HG03432 (cell line): ENCODE data around the gene SNX27.

Experiments
- ATAC-seq: cut with Tn5 transposase; IDR thresholded peaks from one replicate; pipeline ENCODE4 v1.9.1; 2021; ENCODE audit warnings: mild to moderate bottlenecking, moderate library complexity; ENCODE audit not compliant: unreplicated experiment

SNX27 gene

DNA sequence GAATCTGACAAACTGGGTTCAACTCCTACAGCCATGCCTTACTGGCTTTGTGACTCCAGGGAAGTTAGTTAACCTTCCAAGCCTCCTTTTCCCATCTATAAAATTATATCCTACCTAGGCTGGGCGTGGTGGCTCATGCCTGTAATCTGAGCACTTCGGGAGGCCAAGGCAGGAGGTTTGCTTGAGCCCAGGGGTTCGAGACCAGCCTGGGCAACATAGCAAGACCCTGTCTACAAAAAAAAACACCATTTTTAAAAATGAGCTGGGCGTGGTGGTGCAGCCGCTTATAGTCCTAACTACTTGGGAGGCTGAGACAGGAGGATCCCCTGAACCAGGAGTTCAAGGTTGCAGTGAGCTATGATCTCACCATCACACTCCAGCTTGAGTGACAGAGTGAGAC is 89.7 kb downstream of the SNX27 start:
- no peak for ATAC-seq

DNA sequence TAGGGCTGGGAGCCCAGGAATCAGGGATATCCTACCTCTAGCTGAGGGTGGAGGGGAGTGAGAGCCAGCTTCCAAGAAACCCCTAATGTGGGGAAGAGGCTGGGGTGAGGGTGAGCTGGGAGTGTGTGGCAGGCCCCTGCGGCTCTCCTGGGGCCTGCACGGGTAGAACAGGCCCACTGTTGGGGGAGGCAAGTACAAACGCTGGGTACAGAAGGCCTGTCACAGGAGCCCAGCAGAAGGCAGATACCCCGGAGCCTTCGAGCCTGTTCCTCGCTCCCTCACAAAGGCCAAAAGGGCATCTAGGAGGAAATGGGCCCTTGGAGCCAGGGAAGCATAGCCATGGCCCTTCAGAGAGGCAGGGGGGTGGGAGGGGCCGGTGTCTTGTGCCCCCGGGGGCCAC is 91.1 kb downstream of the SNX27 start:
- no peak for ATAC-seq

DNA sequence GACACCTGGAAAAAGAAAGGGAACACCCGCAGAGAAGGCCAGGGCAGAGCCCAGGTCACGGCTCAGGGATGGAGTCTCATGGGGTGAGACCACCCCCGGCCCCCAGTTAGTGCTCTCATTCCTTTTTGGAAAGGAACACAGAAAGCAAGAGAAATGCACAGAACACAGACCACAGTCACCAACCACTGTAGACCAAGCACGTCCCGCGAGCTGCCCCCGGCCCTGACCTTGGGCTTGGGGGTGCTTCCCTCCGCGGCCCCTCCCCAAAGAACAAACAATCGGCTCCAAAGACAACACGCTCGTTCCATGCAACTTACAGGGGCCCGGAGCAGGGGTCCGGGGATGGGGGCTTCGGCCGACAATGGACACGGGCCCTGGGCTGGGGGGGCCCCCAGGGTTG is 92.0 kb downstream of the SNX27 start:
- ATAC-seq, result no peak

DNA sequence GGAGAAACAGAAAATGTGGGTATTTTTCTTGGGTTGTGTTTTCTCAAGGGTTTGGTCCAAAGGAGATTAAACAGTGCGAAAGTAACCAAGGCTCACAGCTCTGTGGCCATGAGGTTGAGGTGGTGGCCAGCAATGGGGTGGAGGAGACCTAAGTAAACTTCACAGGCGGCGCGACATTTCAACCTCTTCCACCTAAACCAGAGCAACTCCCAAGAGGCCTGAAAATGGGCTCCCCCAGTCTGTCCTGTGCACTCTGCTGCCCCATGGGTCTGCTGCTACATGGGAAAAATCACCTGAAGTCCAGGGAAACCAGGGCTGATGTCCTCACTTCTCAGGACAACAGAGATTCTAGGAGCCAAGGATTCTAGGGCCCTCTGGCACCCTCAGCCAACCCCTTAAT is 92.4 kb downstream of the SNX27 start:
- no peak for ATAC-seq

DNA sequence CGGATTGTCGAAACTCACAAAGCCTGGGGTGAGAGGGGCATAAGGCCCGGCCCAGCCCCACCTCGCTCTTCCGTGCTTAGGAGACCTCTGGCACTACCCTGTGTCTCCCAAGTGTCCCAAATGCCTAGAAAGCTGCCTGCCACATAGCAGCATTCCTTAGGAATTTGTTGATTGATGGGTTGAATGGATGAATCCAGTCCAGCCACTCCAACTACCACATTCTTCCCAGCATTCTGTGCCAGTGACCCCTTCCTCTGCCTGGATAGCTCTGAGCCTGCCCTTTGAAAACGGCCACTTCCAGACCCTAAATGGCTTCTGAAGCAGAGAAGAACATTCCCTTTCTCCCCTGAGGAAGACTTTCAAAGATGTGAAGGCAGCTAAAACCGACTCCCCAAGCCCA is 93.3 kb downstream of the SNX27 start:
- ATAC-seq, result no peak

DNA sequence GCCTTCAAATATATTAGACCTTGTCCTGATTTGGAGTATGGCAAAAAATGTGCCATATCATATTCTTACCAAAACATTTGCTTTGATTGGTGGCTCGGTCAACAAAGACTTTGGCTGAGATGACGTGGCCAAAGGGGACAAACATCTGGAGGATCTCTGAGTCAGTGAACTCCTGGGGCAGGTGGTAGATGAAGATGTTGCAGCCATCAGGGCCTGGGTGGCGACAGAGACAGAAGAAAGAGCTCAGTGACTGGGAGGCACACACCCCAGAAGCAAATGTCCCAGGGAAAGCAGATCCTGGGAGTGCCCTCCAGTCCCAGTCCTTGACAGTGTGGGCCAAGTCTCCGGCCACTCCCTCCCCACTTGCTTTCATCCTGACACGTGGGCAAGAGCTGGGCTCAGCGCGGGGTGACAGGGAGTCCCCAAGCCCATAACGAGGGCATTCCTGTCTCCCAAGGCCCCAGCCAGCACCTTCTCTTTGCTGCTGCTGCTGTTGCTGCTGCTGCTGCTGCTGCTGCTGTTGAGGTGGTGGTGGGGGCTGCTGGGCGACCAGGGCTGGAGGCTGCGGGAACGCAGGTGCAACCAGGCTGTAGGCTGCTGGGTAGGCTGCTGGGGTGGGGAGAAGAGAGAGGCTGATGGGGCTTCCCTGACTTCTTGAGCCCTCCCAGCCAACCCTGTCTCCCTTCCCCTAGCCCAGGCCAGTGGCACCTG is 94.1 kb downstream of the SNX27 start:
- ATAC-seq, result no peak

DNA sequence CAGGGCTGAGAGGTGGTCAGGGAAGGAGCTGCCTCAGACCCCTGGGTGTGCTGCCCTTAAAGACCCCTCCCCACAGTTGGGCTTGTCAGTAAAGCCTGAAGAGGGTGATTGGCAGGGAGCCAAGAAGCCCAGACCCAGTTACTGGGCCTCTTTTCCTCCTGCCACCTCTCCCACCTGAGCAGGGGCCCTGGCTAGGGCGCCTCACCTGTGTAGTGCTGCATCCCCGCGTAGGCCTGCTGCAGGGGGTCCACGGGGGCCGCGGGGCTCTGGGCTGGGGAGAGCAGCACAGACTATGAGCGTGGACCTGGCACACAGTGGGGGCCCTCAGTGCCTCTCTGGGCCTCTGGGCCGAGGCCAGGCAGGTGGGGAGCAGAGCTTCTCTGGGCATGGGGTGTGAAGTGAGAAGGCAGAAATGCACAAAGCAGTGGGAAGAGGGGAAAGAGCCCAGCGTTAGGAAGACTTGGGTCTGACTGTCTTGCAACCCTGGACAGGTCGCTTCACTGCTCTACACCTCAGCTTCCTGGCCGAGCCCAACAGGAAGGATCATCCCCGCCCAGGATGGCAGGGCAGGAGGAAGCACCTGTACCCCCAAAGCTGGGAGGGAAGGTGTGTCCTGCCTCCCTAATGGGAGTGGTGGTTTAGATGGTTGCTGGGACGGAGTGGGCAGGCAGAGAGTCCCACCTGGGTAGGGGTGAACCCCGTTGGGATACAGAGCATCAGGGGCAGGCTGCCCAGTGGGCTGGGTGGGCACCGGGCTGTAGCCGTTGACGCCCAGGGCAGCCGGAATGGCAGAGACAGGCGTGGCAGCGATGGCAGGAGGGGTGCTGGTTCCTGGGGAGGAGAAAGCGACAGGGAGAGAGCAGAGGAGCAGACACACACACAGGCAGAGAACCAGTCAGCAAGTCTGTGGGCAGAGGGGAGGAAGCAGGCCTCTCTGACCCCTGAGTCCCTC is 94.9 kb downstream of the SNX27 start:
- ATAC-seq, result no peak

DNA sequence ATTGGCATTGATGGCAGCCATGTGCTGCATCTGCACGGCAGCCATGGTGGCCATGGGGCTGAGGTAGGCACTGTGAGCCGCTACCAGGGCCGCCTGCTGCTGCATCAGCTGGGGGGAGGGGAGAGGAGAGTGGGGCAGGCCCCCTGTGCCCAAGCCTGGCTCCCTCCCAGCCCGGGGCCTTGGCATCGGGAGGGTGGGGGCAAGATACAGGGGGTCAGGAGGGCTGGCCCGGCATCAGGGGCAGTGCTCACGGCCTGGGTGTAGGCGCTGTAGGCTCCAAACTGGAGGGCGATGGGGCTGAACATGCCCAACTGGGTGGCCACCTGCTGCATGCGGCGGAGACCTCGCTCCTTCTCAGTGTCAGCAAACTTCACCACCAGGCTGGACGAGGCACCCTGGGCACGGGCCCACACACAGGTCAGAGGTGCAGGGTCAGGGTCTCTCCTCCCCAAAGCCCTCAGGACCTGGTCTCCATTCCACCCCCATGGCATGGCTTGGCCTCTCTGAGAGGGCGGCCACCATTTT is 95.8 kb downstream of the SNX27 start:
- ATAC-seq, result no peak

DNA sequence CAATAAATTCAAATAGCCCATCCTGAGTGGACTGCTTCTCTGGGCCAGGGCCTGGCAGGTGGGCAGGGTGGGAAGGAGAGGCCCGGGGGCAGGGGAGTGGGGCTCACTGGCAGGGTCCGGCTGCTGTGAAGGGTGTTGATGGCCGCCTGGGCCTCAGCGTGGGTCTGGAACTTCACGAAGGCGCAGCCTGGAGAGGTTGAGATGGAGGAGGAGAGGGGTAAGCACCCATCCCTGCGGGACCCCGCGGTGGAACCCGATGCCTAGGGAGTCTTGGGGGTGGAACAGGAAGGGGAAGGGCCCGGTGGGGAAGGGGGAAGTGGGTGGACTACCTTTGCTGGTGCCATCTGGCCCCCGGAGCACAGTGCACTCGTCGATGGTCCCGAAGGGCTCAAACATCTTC is 97.0 kb downstream of the SNX27 start:
- ATAC-seq, result no peak

DNA sequence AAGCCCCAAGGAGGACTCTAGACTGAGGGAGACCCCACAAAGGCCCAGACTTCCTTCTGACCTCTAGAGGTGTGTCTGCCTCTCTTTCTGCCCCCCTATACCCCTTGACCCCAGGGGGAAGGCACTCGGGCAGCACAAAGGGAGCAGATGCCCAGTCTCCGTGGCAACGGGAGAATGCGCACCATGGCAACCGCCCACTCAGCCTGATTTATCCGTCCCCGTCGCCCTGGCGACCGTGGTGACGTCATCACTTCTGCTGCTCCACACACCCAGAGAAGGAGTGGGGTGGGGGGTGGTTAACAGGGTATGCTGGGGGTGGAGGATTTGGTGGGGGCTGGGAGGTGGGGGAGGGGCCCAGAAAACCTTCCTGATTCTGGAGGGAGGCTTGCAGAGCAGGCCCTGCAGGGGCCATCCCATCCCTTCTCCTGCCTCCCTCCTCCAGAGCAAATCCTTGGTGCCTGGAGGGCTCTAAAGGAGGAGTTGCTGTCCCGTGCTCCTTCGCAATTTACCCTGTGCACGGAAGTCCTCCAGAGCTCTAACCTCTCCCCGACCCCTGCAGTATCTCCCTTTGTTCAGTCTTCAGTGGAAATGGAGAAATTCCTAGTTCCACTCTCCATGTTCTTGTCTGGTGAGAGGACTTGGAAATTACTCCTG is 98.5 kb downstream of the SNX27 start:
- ATAC-seq, result no peak

DNA sequence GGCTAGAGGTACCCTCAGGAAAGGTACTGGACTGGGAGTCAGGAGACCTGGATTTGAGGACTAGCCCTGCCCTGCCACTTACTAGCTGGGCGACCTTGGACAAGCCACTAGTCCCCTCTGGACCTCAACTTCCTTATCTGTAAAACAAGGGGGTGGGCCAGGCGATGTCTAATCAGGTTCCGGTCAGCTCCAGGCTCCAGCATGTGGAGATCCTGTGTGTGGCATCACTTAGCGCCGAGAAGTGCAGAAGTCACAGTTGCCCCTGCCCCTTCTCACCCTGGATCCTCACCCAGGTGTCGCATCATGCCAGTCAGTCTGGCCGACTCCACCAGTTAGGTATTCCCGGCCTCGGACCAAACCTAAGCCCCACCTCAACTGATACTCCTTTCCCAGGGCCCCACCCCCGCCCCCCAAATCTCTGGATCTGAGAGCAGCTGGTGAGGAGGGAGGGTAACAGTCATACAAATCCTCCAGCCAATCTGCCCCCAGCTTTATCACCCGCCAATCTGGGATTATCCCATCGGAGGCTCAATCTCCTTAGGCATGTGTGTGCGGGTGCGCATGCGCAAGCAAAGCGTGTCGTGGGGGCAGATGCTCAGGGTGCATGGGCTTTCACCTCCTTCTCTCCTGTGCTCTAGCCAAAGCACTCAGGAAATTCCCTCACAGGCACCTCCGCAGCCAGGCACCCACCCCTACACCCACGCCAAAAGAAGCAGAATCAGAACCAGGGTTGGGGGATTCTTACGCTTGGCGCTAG is 99.4 kb downstream of the SNX27 start:
- ATAC-seq, result no peak

DNA sequence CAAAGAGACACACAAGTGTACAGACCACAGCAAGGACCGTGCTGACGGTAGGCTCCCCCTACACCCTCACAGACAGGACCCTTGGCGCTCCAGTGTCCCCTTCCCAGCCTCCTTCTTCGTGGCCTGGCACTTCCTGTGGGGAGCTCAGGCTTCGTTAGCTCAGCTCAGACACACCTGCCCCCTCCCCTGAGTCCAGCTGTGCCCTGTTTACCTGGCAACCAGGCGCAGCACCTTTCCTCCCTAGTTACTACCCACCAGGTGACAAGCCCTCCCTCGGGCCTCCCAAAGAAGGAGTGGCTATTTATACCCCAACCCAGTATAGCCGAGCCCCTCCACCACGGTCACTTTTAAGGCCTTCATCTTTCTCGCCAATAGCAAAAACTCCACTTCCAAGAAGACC is 100.1 kb downstream of the SNX27 start:
- no peak for ATAC-seq

DNA sequence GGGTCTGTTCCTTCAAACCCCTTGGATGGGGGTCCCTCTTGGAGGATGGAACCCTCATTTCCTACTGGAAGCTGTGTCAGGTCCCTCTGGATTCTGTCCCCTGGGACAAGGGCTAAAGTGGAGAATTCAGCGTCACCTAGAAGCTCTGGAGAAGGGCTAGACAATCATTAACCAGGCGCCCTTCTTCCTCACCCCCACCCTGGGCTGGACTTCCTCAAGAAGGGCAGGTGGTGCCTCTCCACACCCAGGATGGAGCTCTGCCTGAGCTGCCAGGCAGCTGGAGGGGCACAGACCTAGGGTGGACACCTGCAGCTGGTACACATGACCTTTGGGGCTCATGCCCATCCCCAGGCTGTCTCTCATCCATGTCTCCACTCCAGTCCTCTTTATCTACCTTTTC is 101.2 kb downstream of the SNX27 start:
- ATAC-seq, result no peak

DNA sequence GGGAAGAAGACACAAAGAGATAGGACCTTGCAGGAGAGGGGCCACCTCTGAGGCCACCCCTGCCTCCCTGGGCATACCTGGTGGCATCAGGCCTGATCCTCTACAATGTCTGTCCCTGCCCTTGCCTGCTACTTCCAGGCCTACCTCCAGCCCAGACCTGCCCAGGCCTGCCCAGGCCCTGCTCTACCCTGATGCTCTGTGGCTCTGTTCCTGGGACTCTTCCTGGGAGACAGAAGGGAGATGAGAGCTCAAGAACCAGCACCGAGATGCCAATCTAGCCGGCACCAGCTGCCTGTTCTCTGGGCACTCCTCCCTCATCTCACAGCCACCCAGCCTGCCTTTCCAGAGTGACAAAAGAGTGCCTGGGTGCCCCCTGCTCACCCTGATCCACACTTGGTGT is 102.0 kb downstream of the SNX27 start:
- ATAC-seq, result no peak

DNA sequence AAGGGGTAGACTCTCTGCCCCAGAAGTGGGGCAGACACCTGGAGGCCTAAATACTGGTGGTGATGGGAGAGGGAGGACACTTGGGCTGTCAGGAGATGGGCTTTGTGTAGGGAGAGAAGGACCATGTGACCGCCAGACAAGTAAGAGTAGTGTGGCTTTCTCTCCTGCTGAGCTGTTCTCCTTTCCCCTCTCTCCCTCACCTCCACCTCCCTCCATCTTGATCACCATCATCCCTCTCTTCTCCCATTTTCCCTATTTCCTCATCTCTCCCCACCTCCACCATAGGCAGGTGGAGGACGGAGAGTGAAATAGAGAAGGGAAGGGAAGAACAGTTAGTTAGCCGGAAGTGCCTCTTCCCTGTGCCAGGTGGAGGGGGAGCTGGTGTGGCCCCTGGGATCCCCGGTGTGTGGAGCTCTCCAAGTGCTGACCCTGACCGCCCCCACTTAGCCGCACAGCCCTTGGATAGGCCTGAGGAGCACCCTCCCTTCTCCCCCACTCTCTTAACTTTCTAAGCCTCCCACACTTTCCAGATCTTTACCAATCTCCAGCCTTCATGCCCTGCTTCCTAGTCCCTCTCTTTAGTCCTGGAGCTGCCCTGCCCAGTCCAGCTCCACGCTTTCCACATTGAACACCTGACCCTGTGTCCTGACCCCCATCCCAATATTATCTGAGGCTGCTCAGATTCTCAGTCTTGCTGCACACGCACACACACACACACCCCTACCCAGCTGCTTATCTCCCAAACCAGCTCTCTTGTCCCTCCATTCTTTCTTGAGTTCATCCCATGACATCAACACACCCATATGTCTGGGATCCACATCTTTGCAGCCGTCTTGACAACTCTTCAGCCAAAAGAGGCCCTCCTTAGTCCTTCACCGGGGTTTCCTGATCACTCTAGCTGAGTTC is 103.2 kb downstream of the SNX27 start:
- ATAC-seq, result no peak

DNA sequence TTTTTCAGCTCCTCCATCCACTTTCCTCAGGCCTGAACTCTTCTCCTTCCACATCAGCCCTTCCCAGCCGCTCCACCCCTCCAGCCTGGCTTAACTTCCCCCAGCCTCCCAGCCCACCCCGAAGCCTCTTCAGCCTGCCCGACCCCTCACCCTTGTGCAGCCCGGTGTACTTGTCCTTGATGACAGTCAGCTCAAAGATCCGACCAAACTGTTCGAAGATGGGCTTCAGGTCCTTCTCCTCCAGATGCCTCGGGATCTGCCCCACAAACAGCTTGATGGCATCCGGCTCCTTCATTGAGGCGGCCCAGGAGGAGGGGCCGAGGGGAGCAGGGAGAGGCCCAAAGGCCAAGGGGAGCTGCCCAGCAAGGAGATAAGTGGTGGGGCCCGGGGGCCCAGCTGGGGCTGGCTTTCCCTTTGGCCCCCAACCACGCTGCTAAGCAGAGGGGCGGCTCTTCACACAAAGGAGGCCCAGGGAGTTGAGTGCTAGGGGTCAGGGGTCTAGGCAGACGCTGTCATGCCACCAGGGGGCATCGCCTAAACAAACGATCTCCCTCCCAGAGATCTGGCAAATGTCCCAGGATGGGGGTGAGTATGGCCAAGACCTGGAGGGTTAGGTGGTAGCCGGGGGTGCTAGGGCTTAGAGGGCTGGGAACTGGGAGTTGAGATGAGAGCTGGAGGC is 104.0 kb downstream of the SNX27 start:
- ATAC-seq, result no peak

DNA sequence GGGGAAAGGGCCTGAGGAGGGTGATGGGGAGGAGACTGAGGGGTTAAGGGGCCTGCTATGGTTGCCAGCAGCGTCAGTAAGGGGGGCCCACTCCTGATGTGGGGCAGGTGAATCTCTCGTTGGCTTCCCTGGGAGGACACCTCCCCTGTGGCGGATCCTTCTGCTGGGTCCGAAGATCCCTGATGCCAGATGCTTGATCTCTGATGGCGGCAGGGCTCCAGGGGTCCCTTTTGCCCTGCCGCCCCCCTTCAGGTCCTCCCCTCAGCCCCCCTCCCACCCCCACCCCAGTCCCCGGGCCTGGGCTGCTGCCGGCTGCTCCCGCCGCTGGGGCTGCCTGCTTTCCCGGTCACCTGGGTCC is 104.5 kb downstream of the SNX27 start:
- ATAC-seq, result no peak

DNA sequence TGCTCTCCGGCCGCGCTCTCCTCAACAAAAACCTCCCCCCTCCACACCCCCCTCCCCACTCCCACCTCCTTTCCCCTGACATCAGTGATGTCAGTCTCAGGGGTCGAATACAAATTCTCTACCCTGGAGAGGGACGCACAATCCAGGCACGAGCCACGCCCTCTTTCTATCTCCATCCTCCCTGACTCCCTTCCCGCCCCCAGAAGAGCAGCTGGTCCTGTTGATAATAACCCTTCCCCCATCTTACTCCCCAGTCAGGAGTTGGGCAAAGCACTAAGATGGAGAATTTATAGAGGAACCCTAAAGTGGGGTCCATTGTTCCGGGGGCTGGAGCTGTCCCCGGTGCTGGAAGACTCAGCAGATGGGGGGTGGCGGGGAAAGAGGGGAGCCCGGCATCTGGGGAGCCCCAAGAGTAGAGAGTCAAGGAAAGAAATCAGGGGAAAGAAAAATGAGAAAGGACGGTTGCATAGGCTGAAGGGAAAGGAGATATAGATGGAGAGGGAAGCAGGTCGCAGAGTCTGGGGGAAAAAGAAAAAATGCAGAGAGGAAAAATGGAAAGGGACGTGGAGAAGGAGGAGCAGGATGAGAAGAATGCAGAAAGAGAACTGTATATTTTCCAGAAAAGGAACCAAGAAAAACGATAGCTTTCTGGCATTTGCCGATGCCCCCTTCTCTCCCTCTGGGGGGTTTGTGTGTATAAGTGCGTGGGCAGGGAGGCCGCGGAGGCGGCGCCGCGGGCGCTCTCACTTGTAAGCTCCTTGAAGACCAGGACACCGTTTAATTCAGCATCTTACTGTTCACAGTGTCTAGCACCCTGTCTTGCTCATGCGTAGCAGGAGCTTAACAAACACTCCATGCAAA is 105.2 kb downstream of the SNX27 start, which contains the start of gene CELF3:
TSS of gene CELF3 (minus strand) at position 33 of the 861 bp plus-strand sequence. CDS start 783 bp downstream, outside the sequence.
- ATAC-seq, result no peak
